HCT116 (cell line): Measurements from ENCODE around the gene MCF2L. TPM values are rescaled to one million over a fixed set of nuclear protein-coding genes. Genes with fewer than 3 reads are reported as not detected.

Experiments
- ATAC-seq: fragments of 200-7000 bp; cut with Tn5 transposase; 2 replicates; pipeline ENCODE4 v1.9.1; 2020; ENCODE audit warnings: mild to moderate bottlenecking, moderate library complexity
- BruUV-seq: library from RNA; stranded (reverse); fragments of 400-500 nt; replicated peaks from 2 replicates; lab custom pipeline; 2021; lab: Mats Ljungman, UMichigan
- CTCF ChIA-PET: fragments of 300-600 bp; sonication (Branson Sonifier 250); formaldehyde crosslinking; loops from one replicate; lab custom pipeline; 2021; ENCODE audit warnings: antibody characterized with exemption; lab: Charles Lee
- POLR2A ChIA-PET: fragments of 300-600, 350-600 bp; sonication (Branson Sonifier 250); formaldehyde crosslinking; loops from one replicate; lab custom pipeline; 2021; ENCODE audit warnings: antibody characterized with exemption; lab: Charles Lee
- RAD21 ChIA-PET, 2 experiments: fragments of 300-600 bp; sonication (Branson Sonifier 250); formaldehyde crosslinking; loops; one replicate each; lab custom pipeline; 2023; ENCODE audit warnings: low total read pairs in 2 of 2; ENCODE audit not compliant: uncharacterized antibody in 2 of 2, unreplicated experiment in 2 of 2, low non-redundant PET in 1 of 2; lab: Charles Lee
- DNase-seq: peaks from one replicate; pipeline ENCODE4 v3.0.0-alpha.2; 2010; ENCODE audit warnings: low read depth, low spot score
- H2AFZ ChIP-seq: fragments of 200-600 bp; shearing (Covaris generic), sonication (generic); 2 replicates; pipeline ENCODE4 v1.6.1; 2017; ENCODE audit warnings: low read depth, mixed run types, mixed read lengths, antibody characterized with exemption, low read length; ENCODE audit not compliant: poor library complexity, severe bottlenecking
- H3K27ac ChIP-seq: 2 replicates; pipeline ENCODE4 v1.5.1; 2012; ENCODE audit warnings: low read depth, low read length
- H3K27me3 ChIP-seq: fragments of 200-600 bp; sonication (generic); 2 replicates; pipeline ENCODE4 v1.6.1; 2016; ENCODE audit warnings: mixed run types, low read length, mixed read lengths; ENCODE audit not compliant: insufficient read depth
- H3K36me3 ChIP-seq, 2 experiments: fragments of 200-500 bp in 1 of 2; fragments of 200-600 bp in 1 of 2; sonication (Bioruptor generic) in 1 of 2; sonication (generic) in 1 of 2; 2 replicates each; pipeline versions ENCODE4 v1.5.1 to v1.6.1; 2014 to 2016; ENCODE audit warnings: low read length in 2 of 2, inconsistent platforms in 1 of 2, mixed read lengths in 1 of 2, mixed run types in 1 of 2; ENCODE audit not compliant: insufficient read depth in 2 of 2, control insufficient read depth in 1 of 2
- H3K4me1 ChIP-seq, 2 experiments: fragments of 200-600 bp in 1 of 2; sonication (generic) in 1 of 2; 2 replicates each; pipeline versions ENCODE4 v1.5.1 to v1.6.1; 2012 to 2017; ENCODE audit warnings: low read length in 2 of 2, inconsistent platforms in 1 of 2, mild to moderate bottlenecking in 1 of 2, mixed read lengths in 1 of 2, mixed run types in 1 of 2, moderate library complexity in 1 of 2; ENCODE audit not compliant: insufficient read depth in 2 of 2, control insufficient read depth in 1 of 2
- H3K4me2 ChIP-seq: fragments of 200-600 bp; sonication (generic); 2 replicates; pipeline ENCODE4 v1.6.1; 2017; ENCODE audit warnings: mixed run types, low read length, mixed read lengths
- H3K4me3 ChIP-seq, 2 experiments: fragments of 200-600 bp in 1 of 2; sonication (generic) in 1 of 2; replicated peaks in 1 of 2; 2 replicates each; pipeline ENCODE4 v1.5.1; 2011 to 2016; ENCODE audit warnings: low read length in 2 of 2, control low read depth in 1 of 2, low read depth in 1 of 2, mild to moderate bottlenecking in 1 of 2, mixed read lengths in 1 of 2, mixed run types in 1 of 2
- H3K79me2 ChIP-seq: fragments of 200-600 bp; sonication (generic); 2 replicates; pipeline ENCODE4 v1.6.1; 2017; ENCODE audit warnings: mild to moderate bottlenecking, mixed run types, low read length, moderate library complexity, mixed read lengths; ENCODE audit not compliant: insufficient read depth
- H3K9ac ChIP-seq: fragments of 200-600 bp; sonication (generic); 2 replicates; pipeline ENCODE4 v1.6.1; 2016; ENCODE audit warnings: low read length, mixed read lengths
- H3K9me2 ChIP-seq: fragments of 200-600 bp; sonication (generic), shearing (Covaris generic); 2 replicates; pipeline ENCODE4 v1.6.1; 2017; ENCODE audit warnings: mixed run types, mild to moderate bottlenecking, moderate library complexity; ENCODE audit not compliant: insufficient read depth
- H3K9me3 ChIP-seq, 2 experiments: fragments of 200-500 bp in 1 of 2; fragments of 200-600 bp in 1 of 2; sonication (Bioruptor generic) in 1 of 2; sonication (generic) in 1 of 2; 2 replicates each; pipeline ENCODE4 v1.6.1; 2014 to 2017; ENCODE audit warnings: low read length in 2 of 2, mixed read lengths in 2 of 2, inconsistent platforms in 1 of 2, low read depth in 1 of 2, mild to moderate bottlenecking in 1 of 2, mixed run types in 1 of 2, moderate library complexity in 1 of 2; ENCODE audit not compliant: control insufficient read depth in 1 of 2, insufficient read depth in 1 of 2
- H4K20me1 ChIP-seq: fragments of 200-600 bp; sonication (generic), shearing (Covaris generic); 2 replicates; pipeline ENCODE4 v1.6.1; 2017; ENCODE audit warnings: mixed run types, mild to moderate bottlenecking, moderate library complexity; ENCODE audit not compliant: insufficient read depth
- ATF3 ChIP-seq: IDR thresholded peaks from 2 replicates; pipeline ENCODE4 v1.6.1; 2012
- CBX3 ChIP-seq: IDR thresholded peaks from 2 replicates; pipeline ENCODE4 v1.6.1; 2012; ENCODE audit warnings: low read depth
- CEBPB ChIP-seq: IDR thresholded peaks from 2 replicates; pipeline ENCODE4 v1.6.1; 2012; ENCODE audit warnings: low read depth
- EGR1 ChIP-seq: IDR thresholded peaks from 2 replicates; pipeline ENCODE4 v1.6.1; 2012; ENCODE audit warnings: low read depth
- ELF1 ChIP-seq: IDR thresholded peaks from 2 replicates; pipeline ENCODE4 v1.6.1; 2012; ENCODE audit warnings: low read depth, borderline replicate concordance
- EZH2phosphoT487 ChIP-seq: fragments of 200-600 bp; IDR thresholded peaks from 2 replicates; pipeline ENCODE4 v1.6.1; 2018; ENCODE audit warnings: antibody characterized with exemption, borderline replicate concordance
- JUND ChIP-seq: IDR thresholded peaks from 2 replicates; pipeline ENCODE4 v1.6.1; 2012
- MAX ChIP-seq: IDR thresholded peaks from 2 replicates; pipeline ENCODE4 v1.6.1; 2012
- POLR2AphosphoS5 ChIP-seq: IDR thresholded peaks from 2 replicates; pipeline ENCODE4 v1.6.1; 2011; ENCODE audit warnings: mild to moderate bottlenecking, low read depth, low read length, moderate library complexity
- RAD21 ChIP-seq: IDR thresholded peaks from 2 replicates; pipeline ENCODE4 v1.6.1; 2012; ENCODE audit warnings: low read depth, mild to moderate bottlenecking
- REST ChIP-seq: IDR thresholded peaks from 2 replicates; pipeline ENCODE4 v1.6.1; 2012; ENCODE audit warnings: low read depth
- SIN3A ChIP-seq: IDR thresholded peaks from 2 replicates; pipeline ENCODE4 v1.6.1; 2012; ENCODE audit warnings: low read depth
- SRF ChIP-seq: IDR thresholded peaks from 2 replicates; pipeline ENCODE4 v1.6.1; 2012; ENCODE audit warnings: low read depth
- TCF7L2 ChIP-seq: IDR thresholded peaks from 2 replicates; pipeline ENCODE4 v1.7.0; 2011; ENCODE audit warnings: borderline replicate concordance, inconsistent platforms; ENCODE audit not compliant: insufficient read depth, insufficient read length; ENCODE audit errors: extremely low read depth
- YY1 ChIP-seq: IDR thresholded peaks from 2 replicates; pipeline ENCODE4 v1.6.1; 2011; ENCODE audit warnings: low read length, low read depth, moderate library complexity, mild to moderate bottlenecking; ENCODE audit not compliant: insufficient replicate concordance; ENCODE audit errors: extremely low read depth
- ZFX ChIP-seq: fragments of 450-650 bp; IDR thresholded peaks from 2 replicates; pipeline ENCODE4 v1.6.1; 2017
- ZNF274 ChIP-seq: fragments of 200-500 bp; sonication (Bioruptor generic); IDR thresholded peaks from 2 replicates; pipeline ENCODE4 v1.6.1; 2014; ENCODE audit warnings: mild to moderate bottlenecking, low read depth, low read length, inconsistent platforms
- intact Hi-C: fragments of 100-400 bp; cut with micrococcal nuclease; formaldehyde crosslinking; loops from 2 replicates; pipeline ENCODE4 v1.10.0; 2022
- total RNA-seq: library from RNA; stranded (reverse); gene quantifications from one replicate; pipeline ENCODE4 v1.2.1, GENCODE V29; 2021; ENCODE audit not compliant: unreplicated experiment
- TF ChIP-seq, protein P1 (sequence below): IDR thresholded peaks from 2 replicates; pipeline ENCODE4 v1.6.1; 2011; ENCODE audit warnings: mild to moderate bottlenecking, low read length, moderate library complexity; ENCODE audit not compliant: insufficient replicate concordance; ENCODE audit errors: extremely low read depth
- TF ChIP-seq, protein P2 (sequence below), 3 experiments: fragments of 200-600 bp in 1 of 3; sonication (generic) in 1 of 3; IDR thresholded peaks in 2 of 3; conservative IDR thresholded peaks in 1 of 3; 2 replicates each; pipeline ENCODE4 v1.5.1; 2012 to 2017; ENCODE audit warnings: low read depth in 2 of 3, low read length in 2 of 3, antibody characterized with exemption in 1 of 3, borderline replicate concordance in 1 of 3, control low read depth in 1 of 3, mild to moderate bottlenecking in 1 of 3, mixed read lengths in 1 of 3, mixed run types in 1 of 3, moderate library complexity in 1 of 3; ENCODE audit not compliant: insufficient read depth in 1 of 3

MCF2L gene
- total RNA-seq, 1 experiment from 2014 or later = 19.3 TPM

DNA sequence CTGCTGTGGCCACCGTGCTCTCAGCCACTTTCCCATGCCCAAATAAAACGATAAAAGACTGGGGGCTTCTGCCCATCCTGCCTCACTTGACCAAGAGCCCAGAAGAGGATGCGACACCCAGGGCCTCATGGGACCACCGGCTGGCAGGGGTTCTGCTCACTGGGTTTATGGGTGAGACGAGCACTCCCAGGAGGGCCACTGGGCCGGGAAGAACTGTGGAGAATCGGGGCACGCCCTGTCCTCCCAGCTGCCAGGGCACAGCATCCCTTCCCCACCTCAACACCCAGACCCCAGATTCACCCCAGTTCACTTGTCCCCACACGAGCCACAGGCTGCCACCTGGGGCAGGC lies 148.9 kb downstream of the MCF2L start:
- CTCF ChIA-PET = no interaction called here
- Histone ChIP-seq H3K79me2 (no peaks in the 10 kb centered on the region), H3K9ac (no peak overlapping the region), H3K9me3 (no peaks in the 10 kb centered on the region), H3K9me2 (no peaks in the 10 kb centered on the region), H3K27ac (no peak overlapping the region), H3K4me2 (no peak overlapping the region), H3K36me3 (no peaks in the 10 kb centered on the region), H3K4me1 (peaks cover 4 to 16% of the 10 kb centered on the region in 2 experiments; a peak in 3 of 4 replicates), H2AFZ (no peak overlapping the region), H3K4me3 (no peak overlapping the region), H3K27me3 (0 out of 2 replicates have a peak, but pooled peaks cover 4% of the 10 kb centered on the region), H4K20me1 (no peaks in the 10 kb centered on the region)
- no peak for ATAC-seq
- RAD21 ChIA-PET = no interaction called here
- BruUV-seq = no TSS peak
- POLR2A ChIA-PET = no interaction called here
- DNase-seq = no peak
- TF ChIP-seq YY1 (no peak), CBX3 (no peak), RAD21 (no peak), JUND (no peak), CEBPB (no peak), SRF (no peak), ELF1 (no peak), MAX (no peak), REST (no peak), ZNF274 (no peak), EGR1 (no peak), ATF3 (no peak), TCF7L2 (no peak), SIN3A (no peak), ZFX (no peak), POLR2AphosphoS5 (no peak), EZH2phosphoT487 (no peak)
- TF ChIP-seq, protein P1, sequence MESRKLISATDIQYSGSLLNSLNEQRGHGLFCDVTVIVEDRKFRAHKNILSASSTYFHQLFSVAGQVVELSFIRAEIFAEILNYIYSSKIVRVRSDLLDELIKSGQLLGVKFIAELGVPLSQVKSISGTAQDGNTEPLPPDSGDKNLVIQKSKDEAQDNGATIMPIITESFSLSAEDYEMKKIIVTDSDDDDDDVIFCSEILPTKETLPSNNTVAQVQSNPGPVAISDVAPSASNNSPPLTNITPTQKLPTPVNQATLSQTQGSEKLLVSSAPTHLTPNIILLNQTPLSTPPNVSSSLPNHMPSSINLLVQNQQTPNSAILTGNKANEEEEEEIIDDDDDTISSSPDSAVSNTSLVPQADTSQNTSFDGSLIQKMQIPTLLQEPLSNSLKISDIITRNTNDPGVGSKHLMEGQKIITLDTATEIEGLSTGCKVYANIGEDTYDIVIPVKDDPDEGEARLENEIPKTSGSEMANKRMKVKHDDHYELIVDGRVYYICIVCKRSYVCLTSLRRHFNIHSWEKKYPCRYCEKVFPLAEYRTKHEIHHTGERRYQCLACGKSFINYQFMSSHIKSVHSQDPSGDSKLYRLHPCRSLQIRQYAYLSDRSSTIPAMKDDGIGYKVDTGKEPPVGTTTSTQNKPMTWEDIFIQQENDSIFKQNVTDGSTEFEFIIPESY = no peak
- TF ChIP-seq, protein P2, sequence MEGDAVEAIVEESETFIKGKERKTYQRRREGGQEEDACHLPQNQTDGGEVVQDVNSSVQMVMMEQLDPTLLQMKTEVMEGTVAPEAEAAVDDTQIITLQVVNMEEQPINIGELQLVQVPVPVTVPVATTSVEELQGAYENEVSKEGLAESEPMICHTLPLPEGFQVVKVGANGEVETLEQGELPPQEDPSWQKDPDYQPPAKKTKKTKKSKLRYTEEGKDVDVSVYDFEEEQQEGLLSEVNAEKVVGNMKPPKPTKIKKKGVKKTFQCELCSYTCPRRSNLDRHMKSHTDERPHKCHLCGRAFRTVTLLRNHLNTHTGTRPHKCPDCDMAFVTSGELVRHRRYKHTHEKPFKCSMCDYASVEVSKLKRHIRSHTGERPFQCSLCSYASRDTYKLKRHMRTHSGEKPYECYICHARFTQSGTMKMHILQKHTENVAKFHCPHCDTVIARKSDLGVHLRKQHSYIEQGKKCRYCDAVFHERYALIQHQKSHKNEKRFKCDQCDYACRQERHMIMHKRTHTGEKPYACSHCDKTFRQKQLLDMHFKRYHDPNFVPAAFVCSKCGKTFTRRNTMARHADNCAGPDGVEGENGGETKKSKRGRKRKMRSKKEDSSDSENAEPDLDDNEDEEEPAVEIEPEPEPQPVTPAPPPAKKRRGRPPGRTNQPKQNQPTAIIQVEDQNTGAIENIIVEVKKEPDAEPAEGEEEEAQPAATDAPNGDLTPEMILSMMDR (IDR thresholded peaks at IDR 0.05 in 2 of 3, conservative IDR thresholded peaks at IDR 0.05 in 1 of 3; ENCODE audit: borderline replicate concordance in 1 of 3, insufficient read depth in 1 of 3, low read depth in 2 of 3, low read length in 2 of 3) = no peak
- intact Hi-C loops = no loop called here
